ENCODE data around the gene HNRNPF.
A peak's percentile ranks its signal among the peaks of the same experiment; 100 is the strongest.

Gene HNRNPF

GRCh38 chr10:43409385-43410109, 561 bp upstream of the HNRNPF start:
- in situ Hi-C loops (cut with HindIII; ENCODE audit: low sequenced_read_pairs) = no loop called here
- H3K4me3 ChIP-seq (ENCODE audit: low read depth, low read length) = peak overlapping the region; percentile 77
- no peak for TF ChIP-seq CTCF (IDR thresholded peaks at IDR 0.05; ENCODE audit: low read depth, low read length, missing control alignments)
- DNase-seq (ENCODE audit: low read depth) = no peak

- DNase-seq (ENCODE audit: low read depth) = no peak
- in situ Hi-C loops (cut with HindIII; ENCODE audit: low sequenced_read_pairs) = no loop called here
- TF ChIP-seq CTCF (IDR thresholded peaks at IDR 0.05; ENCODE audit: low read depth, low read length, missing control alignments) = no peak
- peak overlapping the region; percentile 77 for H3K4me3 ChIP-seq (ENCODE audit: low read depth, low read length)
Measured at GRCh38 chr10:43408331-43408709, 666 bp downstream of the HNRNPF start.

GRCh38 chr10:43407576-43408330, 1.2 kb downstream of the HNRNPF start:
- peak overlapping the region; percentile 77 for H3K4me3 ChIP-seq (ENCODE audit: low read depth, low read length)
- DNase-seq (ENCODE audit: low read depth) = no peak
- TF ChIP-seq CTCF (IDR thresholded peaks at IDR 0.05; ENCODE audit: low read depth, low read length, missing control alignments) = peak; percentile 31
- in situ Hi-C loops (cut with HindIII; ENCODE audit: low sequenced_read_pairs) = no loop called here

GRCh38 chr10:43407148-43407575, 1.8 kb downstream of the HNRNPF start:
- H3K4me3 ChIP-seq (ENCODE audit: low read depth, low read length) = peak overlapping the region; percentile 77
- in situ Hi-C loops (cut with HindIII; ENCODE audit: low sequenced_read_pairs) = no loop called here
- no peak for DNase-seq (ENCODE audit: low read depth)
- no peak for TF ChIP-seq CTCF (IDR thresholded peaks at IDR 0.05; ENCODE audit: low read depth, low read length, missing control alignments)

- no peak for DNase-seq (ENCODE audit: low read depth)
- in situ Hi-C loops (cut with HindIII; ENCODE audit: low sequenced_read_pairs) = no loop called here
- H3K4me3 ChIP-seq (ENCODE audit: low read depth, low read length) = no peak overlapping the region
- no peak for TF ChIP-seq CTCF (IDR thresholded peaks at IDR 0.05; ENCODE audit: low read depth, low read length, missing control alignments)
Measured at GRCh38 chr10:43404704-43405084, 4.3 kb downstream of the HNRNPF start.

- no peak overlapping the region for H3K4me3 ChIP-seq (ENCODE audit: low read depth, low read length)
- no peak for TF ChIP-seq CTCF (IDR thresholded peaks at IDR 0.05; ENCODE audit: low read depth, low read length, missing control alignments)
- no peak for DNase-seq (ENCODE audit: low read depth)
- in situ Hi-C loops (cut with HindIII; ENCODE audit: low sequenced_read_pairs) = no loop called here
Measured at GRCh38 chr10:43403911-43404703, 4.9 kb downstream of the HNRNPF start.

Measured in astrocyte of the cerebellum (primary cell).